Measurements from ENCODE around the gene TRAM2. TPM values are rescaled to one million over a fixed set of nuclear protein-coding genes. Genes with fewer than 3 reads are reported as not detected.

Gene TRAM2
- total and polyA plus RNA-seq, 2 donors from 2014 or later, result 4.5 to 20.7 TPM

- intact Hi-C loops (cut with DNase I), result no loop called here
- DNase-seq, result no peak
- Histone ChIP-seq H3K4me3 (ENCODE audit: low read length in 3 of 3) (no peak overlapping the region), H3K9ac (ENCODE audit: low read length in 3 of 3) (no peak overlapping the region), H3K27me3 (ENCODE audit: control insufficient read depth, insufficient read depth, low read length) (no peaks in the 10 kb centered on the region), H3K4me1 (ENCODE audit: control insufficient read depth in 2 of 3, insufficient read depth in 2 of 3, low read depth in 1 of 3, low read length in 3 of 3) (peaks cover 0 to 14% (median 8%) of the 10 kb centered on the region in 3 donors), H3K27ac (ENCODE audit: low read depth in 2 of 2, low read length in 2 of 2) (no peak overlapping the region), H3K36me3 (ENCODE audit: control insufficient read depth in 2 of 3, insufficient read depth in 3 of 3, low read length in 3 of 3) (peaks cover 3 to 11% (median 6%) of the 10 kb centered on the region in 3 donors), H3K9me3 (ENCODE audit: control insufficient read depth in 2 of 3, insufficient read depth in 1 of 3, low read length in 3 of 3) (no peaks in the 10 kb centered on the region)
- TF ChIP-seq, protein P1, sequence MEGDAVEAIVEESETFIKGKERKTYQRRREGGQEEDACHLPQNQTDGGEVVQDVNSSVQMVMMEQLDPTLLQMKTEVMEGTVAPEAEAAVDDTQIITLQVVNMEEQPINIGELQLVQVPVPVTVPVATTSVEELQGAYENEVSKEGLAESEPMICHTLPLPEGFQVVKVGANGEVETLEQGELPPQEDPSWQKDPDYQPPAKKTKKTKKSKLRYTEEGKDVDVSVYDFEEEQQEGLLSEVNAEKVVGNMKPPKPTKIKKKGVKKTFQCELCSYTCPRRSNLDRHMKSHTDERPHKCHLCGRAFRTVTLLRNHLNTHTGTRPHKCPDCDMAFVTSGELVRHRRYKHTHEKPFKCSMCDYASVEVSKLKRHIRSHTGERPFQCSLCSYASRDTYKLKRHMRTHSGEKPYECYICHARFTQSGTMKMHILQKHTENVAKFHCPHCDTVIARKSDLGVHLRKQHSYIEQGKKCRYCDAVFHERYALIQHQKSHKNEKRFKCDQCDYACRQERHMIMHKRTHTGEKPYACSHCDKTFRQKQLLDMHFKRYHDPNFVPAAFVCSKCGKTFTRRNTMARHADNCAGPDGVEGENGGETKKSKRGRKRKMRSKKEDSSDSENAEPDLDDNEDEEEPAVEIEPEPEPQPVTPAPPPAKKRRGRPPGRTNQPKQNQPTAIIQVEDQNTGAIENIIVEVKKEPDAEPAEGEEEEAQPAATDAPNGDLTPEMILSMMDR (IDR thresholded peaks at IDR 0.05; ENCODE audit: borderline replicate concordance, extremely low read depth, insufficient read depth), result no peak
- no peak for FAIRE-seq
Measured at GRCh38 chr6:52506476-52506875, 70.4 kb downstream of the TRAM2 start.

DNA sequence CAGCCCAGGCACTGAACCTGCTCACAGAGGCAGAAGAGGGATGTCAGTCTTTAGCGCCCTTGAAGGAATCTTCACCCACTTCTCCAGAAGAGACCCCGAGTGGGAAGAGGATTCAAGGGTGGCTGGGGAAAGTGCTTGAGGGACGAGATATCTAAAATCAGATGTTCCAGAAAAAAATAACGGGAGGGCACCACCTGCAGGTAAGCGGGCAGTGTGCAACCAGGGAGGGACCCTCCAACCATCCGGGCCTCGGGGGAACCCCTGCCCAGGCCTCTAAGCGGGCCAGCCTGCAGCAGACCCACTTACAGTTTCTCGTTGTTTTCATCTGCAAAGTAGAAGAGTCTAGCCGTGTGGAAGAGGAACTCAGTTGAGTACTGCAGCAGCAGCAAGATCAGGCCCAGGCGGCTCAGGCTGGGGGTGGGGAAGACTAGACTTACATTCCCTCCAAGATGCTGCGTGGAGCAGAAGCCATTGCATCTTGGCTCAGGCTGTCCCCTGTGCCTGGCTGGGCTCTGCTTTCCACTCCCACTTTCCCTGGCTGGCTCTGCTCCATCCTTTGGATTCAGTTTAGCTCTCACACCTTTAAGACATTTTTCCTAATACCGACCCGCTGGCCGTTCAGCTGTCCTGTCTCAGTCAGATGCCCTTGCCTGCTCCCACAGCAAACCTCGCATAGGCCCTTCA, 71.0 kb downstream of the TRAM2 start:
- no peak for DNase-seq
- no peak overlapping the region for H3K4me3 ChIP-seq (ENCODE audit: low read length in 3 of 3)
- intact Hi-C loops (cut with DNase I), result no loop called here

DNA sequence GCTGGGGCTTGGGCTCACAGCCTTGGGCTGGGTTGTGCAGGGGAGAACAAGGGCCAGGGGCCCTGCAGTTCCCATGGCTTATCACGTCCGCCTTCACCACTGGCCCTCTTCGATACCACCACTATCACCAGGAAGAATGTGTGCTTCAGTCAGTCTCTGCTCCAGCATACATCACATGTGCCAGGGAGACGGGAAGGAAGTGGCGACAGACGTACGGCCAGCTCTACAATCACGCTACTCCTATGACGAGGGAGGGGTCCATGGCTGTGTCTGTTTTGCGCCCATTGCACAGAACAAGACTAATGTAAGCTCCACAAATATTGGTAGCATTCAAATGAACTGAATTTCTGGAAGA, 72.1 kb downstream of the TRAM2 start:
- intact Hi-C loops (cut with DNase I), result no loop called here
- peak overlapping the region in 1 of 3 donors; percentile 12 for H3K4me3 ChIP-seq (ENCODE audit: low read length in 3 of 3)
- TF ChIP-seq, protein P1 (IDR thresholded peaks at IDR 0.05; ENCODE audit: borderline replicate concordance, extremely low read depth, insufficient read depth), result no peak
- no peaks in the 10 kb centered on the region for H3K27me3 ChIP-seq (ENCODE audit: control insufficient read depth, insufficient read depth, low read length)
- no peak overlapping the region for H3K9ac ChIP-seq (ENCODE audit: low read length in 3 of 3)
- DNase-seq, result no peak
- peaks cover 3 to 11% (median 6%) of the 10 kb centered on the region in 3 donors for H3K36me3 ChIP-seq (ENCODE audit: control insufficient read depth in 2 of 3, insufficient read depth in 3 of 3, low read length in 3 of 3)
- peaks cover 0 to 14% (median 8%) of the 10 kb centered on the region in 3 donors for H3K4me1 ChIP-seq (ENCODE audit: control insufficient read depth in 2 of 3, insufficient read depth in 2 of 3, low read depth in 1 of 3, low read length in 3 of 3)
- H3K9me3 ChIP-seq (ENCODE audit: control insufficient read depth in 2 of 3, insufficient read depth in 1 of 3, low read length in 3 of 3), result no peaks in the 10 kb centered on the region
- FAIRE-seq, result no peak
- H3K27ac ChIP-seq (ENCODE audit: low read depth in 2 of 2, low read length in 2 of 2), result peak overlapping the region; percentile 74 to 84

More for the DNA sequence above, 71.0 kb downstream of the TRAM2 start:
- no peak overlapping the region for H3K9ac ChIP-seq (ENCODE audit: low read length in 3 of 3)
- no peaks in the 10 kb centered on the region for H3K27me3 ChIP-seq (ENCODE audit: control insufficient read depth, insufficient read depth, low read length)
- FAIRE-seq, result no peak
- no peak overlapping the region for H3K27ac ChIP-seq (ENCODE audit: low read depth in 2 of 2, low read length in 2 of 2)
- TF ChIP-seq, protein P1 (IDR thresholded peaks at IDR 0.05; ENCODE audit: borderline replicate concordance, extremely low read depth, insufficient read depth), result no peak
- H3K9me3 ChIP-seq (ENCODE audit: control insufficient read depth in 2 of 3, insufficient read depth in 1 of 3, low read length in 3 of 3), result no peaks in the 10 kb centered on the region
- peaks cover 3 to 11% (median 6%) of the 10 kb centered on the region in 3 donors for H3K36me3 ChIP-seq (ENCODE audit: control insufficient read depth in 2 of 3, insufficient read depth in 3 of 3, low read length in 3 of 3)
- peaks cover 0 to 14% (median 8%) of the 10 kb centered on the region in 3 donors for H3K4me1 ChIP-seq (ENCODE audit: control insufficient read depth in 2 of 3, insufficient read depth in 2 of 3, low read depth in 1 of 3, low read length in 3 of 3)
